Measurements from ENCODE around the gene ZNRF3.
"Not testable (repeated sequence)": the region's sequence is repeated elsewhere in the genome, so short reads cannot be mapped to it uniquely, and the experiment has no call there.

The ZNRF3 gene

GRCh38 chr22:28942333-28942732, 59.0 kb downstream of the ZNRF3 start:
- Histone ChIP-seq H3K36me3 (ENCODE audit: control insufficient read depth, insufficient read depth, low read length) (no peaks in the 10 kb centered on the region), H3K27ac (ENCODE audit: low read depth, low read length) (no peak overlapping the region), H3K4me3 (ENCODE audit: low read length) (no peak overlapping the region), H3K9ac (ENCODE audit: low read length) (no peak overlapping the region), H3K27me3 (ENCODE audit: control insufficient read depth, insufficient read depth, low read length) (no peaks in the 10 kb centered on the region), H3K4me1 (ENCODE audit: control insufficient read depth, insufficient read depth, low read length) (peaks cover 4% of the 10 kb centered on the region)

GRCh38 chr22:28942801-28943500, 59.6 kb downstream of the ZNRF3 start:
- no peak overlapping the region for H3K4me3 ChIP-seq (ENCODE audit: low read length)
- H3K36me3 ChIP-seq (ENCODE audit: control insufficient read depth, insufficient read depth, low read length) = no peaks in the 10 kb centered on the region
- H3K4me1 ChIP-seq (ENCODE audit: control insufficient read depth, insufficient read depth, low read length) = peaks cover 4% of the 10 kb centered on the region
- no peaks in the 10 kb centered on the region for H3K27me3 ChIP-seq (ENCODE audit: control insufficient read depth, insufficient read depth, low read length)
- no peak overlapping the region for H3K27ac ChIP-seq (ENCODE audit: low read depth, low read length)
- no peak overlapping the region for H3K9ac ChIP-seq (ENCODE audit: low read length)

GRCh38 chr22:28943501-28943879, 60.1 kb downstream of the ZNRF3 start:
- no peak overlapping the region for H3K9ac ChIP-seq (ENCODE audit: low read length)

DNA sequence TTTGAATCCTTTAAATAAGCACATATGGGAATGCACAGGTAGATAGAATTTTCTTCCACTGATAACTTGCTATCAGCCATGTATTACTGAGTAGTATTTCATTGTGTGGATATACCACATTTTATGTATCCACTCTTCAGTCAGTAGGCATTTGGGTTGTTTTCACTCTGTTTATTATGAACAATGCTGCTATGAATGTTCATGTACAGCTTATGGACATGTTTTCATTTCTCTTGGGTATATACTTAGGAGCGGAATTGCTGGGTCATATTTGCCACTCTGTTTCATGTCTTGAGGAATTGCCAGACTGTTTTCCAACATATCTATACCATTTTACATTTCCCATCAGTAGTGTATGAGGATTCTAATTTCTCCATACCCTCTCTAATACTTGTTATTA, 63.8 kb downstream of the ZNRF3 start:
- H3K27ac ChIP-seq (ENCODE audit: low read depth, low read length) = no peak overlapping the region
- H3K4me3 ChIP-seq (ENCODE audit: low read length) = no peak overlapping the region
- H3K4me1 ChIP-seq (ENCODE audit: control insufficient read depth, insufficient read depth, low read length) = peaks cover 5% of the 10 kb centered on the region
- no peaks in the 10 kb centered on the region for H3K36me3 ChIP-seq (ENCODE audit: control insufficient read depth, insufficient read depth, low read length)
- no peaks in the 10 kb centered on the region for H3K27me3 ChIP-seq (ENCODE audit: control insufficient read depth, insufficient read depth, low read length)
- H3K9ac ChIP-seq (ENCODE audit: low read length) = no peak overlapping the region

More at GRCh38 chr22:28943501-28943879, 60.1 kb downstream of the ZNRF3 start:
- Histone ChIP-seq H3K4me1 (ENCODE audit: control insufficient read depth, insufficient read depth, low read length) (peaks cover 4% of the 10 kb centered on the region), H3K4me3 (ENCODE audit: low read length) (no peak overlapping the region), H3K36me3 (ENCODE audit: control insufficient read depth, insufficient read depth, low read length) (no peaks in the 10 kb centered on the region), H3K27me3 (ENCODE audit: control insufficient read depth, insufficient read depth, low read length) (no peaks in the 10 kb centered on the region), H3K27ac (ENCODE audit: low read depth, low read length) (no peak overlapping the region)

GRCh38 chr22:28948424-28948823, 65.1 kb downstream of the ZNRF3 start:
- Histone ChIP-seq H3K9ac (ENCODE audit: low read length) (no peak overlapping the region), H3K4me1 (ENCODE audit: control insufficient read depth, insufficient read depth, low read length) (peaks cover 17% of the 10 kb centered on the region)

GRCh38 chr22:28948860-28949551, 65.6 kb downstream of the ZNRF3 start:
- H3K4me1 ChIP-seq (ENCODE audit: control insufficient read depth, insufficient read depth, low read length) = peaks cover 21% of the 10 kb centered on the region
- not testable (repeated sequence) for H3K9ac ChIP-seq (ENCODE audit: low read length); H3K27me3 ChIP-seq (ENCODE audit: control insufficient read depth, insufficient read depth, low read length); H3K36me3 ChIP-seq (ENCODE audit: control insufficient read depth, insufficient read depth, low read length); H3K27ac ChIP-seq (ENCODE audit: low read depth, low read length); H3K4me3 ChIP-seq (ENCODE audit: low read length)

More at GRCh38 chr22:28948424-28948823, 65.1 kb downstream of the ZNRF3 start:
- no peaks in the 10 kb centered on the region for H3K36me3 ChIP-seq (ENCODE audit: control insufficient read depth, insufficient read depth, low read length)
- H3K4me3 ChIP-seq (ENCODE audit: low read length) = no peak overlapping the region
- no peak overlapping the region for H3K27ac ChIP-seq (ENCODE audit: low read depth, low read length)
- H3K27me3 ChIP-seq (ENCODE audit: control insufficient read depth, insufficient read depth, low read length) = no peaks in the 10 kb centered on the region

GRCh38 chr22:28949788-28950187, 66.4 kb downstream of the ZNRF3 start:
- Histone ChIP-seq H3K36me3 (ENCODE audit: control insufficient read depth, insufficient read depth, low read length) (no peaks in the 10 kb centered on the region), H3K27me3 (ENCODE audit: control insufficient read depth, insufficient read depth, low read length) (no peaks in the 10 kb centered on the region), H3K9ac (ENCODE audit: low read length) (no peak overlapping the region), H3K4me3 (ENCODE audit: low read length) (no peak overlapping the region), H3K4me1 (ENCODE audit: control insufficient read depth, insufficient read depth, low read length) (peaks cover 21% of the 10 kb centered on the region), H3K27ac (ENCODE audit: low read depth, low read length) (no peak overlapping the region)

GRCh38 chr22:28950617-28951411, 67.4 kb downstream of the ZNRF3 start:
- no peak overlapping the region for H3K9ac ChIP-seq (ENCODE audit: low read length)
- peak overlapping the region; percentile 12 for H3K27ac ChIP-seq (ENCODE audit: low read depth, low read length)
- H3K4me3 ChIP-seq (ENCODE audit: low read length) = no peak overlapping the region
- H3K27me3 ChIP-seq (ENCODE audit: control insufficient read depth, insufficient read depth, low read length) = no peaks in the 10 kb centered on the region
- H3K4me1 ChIP-seq (ENCODE audit: control insufficient read depth, insufficient read depth, low read length) = peaks cover 21% of the 10 kb centered on the region
- H3K36me3 ChIP-seq (ENCODE audit: control insufficient read depth, insufficient read depth, low read length) = no peaks in the 10 kb centered on the region

DNA sequence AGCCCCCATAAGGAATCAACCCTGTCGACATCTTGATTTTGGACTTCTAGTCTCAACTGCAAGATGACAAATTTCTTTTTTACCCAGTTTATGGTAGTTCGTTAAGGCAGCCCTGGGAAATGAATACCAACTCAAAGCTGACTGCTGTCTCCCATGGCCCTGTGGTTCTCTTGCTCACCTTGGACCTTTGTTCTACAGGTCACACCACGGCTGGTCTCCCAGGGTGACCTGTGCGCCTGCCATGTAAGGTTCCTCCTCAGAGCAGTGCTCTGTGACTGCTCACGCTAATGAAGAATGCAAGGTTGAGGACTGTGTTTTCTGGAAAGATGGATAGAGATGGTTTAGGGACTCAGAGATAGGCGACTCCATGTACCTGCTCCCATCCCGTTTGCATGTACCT, 68.2 kb downstream of the ZNRF3 start:
- peaks cover 21% of the 10 kb centered on the region for H3K4me1 ChIP-seq (ENCODE audit: control insufficient read depth, insufficient read depth, low read length)
- H3K27ac ChIP-seq (ENCODE audit: low read depth, low read length) = peak overlapping the region; percentile 38
- H3K4me3 ChIP-seq (ENCODE audit: low read length) = no peak overlapping the region
- H3K27me3 ChIP-seq (ENCODE audit: control insufficient read depth, insufficient read depth, low read length) = no peaks in the 10 kb centered on the region
- H3K36me3 ChIP-seq (ENCODE audit: control insufficient read depth, insufficient read depth, low read length) = no peaks in the 10 kb centered on the region
- H3K9ac ChIP-seq (ENCODE audit: low read length) = no peak overlapping the region

DNA sequence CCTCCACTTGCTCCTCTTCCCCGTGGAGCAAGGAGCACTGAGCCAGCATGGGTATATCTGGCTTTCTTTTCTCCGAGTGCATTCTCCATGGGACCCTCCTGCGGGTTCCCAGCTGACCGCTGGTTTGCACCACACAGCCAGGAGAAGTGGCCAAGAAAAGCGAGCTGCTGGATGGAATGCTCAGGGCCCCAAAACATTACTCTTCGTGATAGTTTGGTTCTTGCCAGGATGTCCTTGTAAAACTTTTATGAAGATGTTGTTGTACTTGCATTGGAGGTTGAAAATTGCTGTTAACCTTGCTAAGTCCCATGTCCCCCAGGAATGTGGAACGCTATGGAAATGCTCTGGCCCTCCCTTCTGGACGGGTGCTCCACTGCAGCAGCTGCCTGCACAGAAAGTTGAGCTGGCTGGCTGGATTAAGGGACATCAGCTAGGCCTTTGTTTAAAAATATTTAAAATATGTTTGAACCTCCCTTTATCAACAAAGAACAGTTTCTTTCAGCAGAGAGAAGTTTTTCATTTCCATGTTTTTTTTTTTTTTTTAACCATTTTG, 68.7 kb downstream of the ZNRF3 start:
- Histone ChIP-seq H3K9ac (ENCODE audit: low read length) (no peak overlapping the region), H3K36me3 (ENCODE audit: control insufficient read depth, insufficient read depth, low read length) (no peaks in the 10 kb centered on the region), H3K4me1 (ENCODE audit: control insufficient read depth, insufficient read depth, low read length) (peaks cover 21% of the 10 kb centered on the region), H3K4me3 (ENCODE audit: low read length) (no peak overlapping the region), H3K27me3 (ENCODE audit: control insufficient read depth, insufficient read depth, low read length) (no peaks in the 10 kb centered on the region), H3K27ac (ENCODE audit: low read depth, low read length) (peak overlapping the region; percentile 38)

DNA sequence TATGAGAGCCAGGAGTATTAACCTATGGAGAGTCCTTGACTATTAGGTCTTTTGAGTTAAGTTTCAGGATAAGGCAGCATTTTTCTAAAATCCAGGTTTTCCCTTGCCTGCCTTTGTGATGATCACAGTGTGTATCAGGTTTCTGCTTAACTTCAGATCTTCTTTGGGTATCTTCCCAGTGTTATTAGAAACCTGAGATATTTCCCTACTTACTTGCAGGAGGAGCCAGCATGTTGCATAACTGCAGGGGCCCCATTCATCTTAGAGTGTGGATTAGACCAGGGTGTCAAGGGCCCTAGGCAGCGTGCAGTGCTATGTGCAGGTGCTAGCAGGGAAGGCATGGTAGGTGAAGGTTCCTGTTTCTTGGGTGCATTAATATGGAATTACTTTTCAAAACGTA, 69.5 kb downstream of the ZNRF3 start:
- H3K27ac ChIP-seq (ENCODE audit: low read depth, low read length) = peak overlapping the region; percentile 56
- H3K9ac ChIP-seq (ENCODE audit: low read length) = no peak overlapping the region
- H3K4me1 ChIP-seq (ENCODE audit: control insufficient read depth, insufficient read depth, low read length) = peaks cover 21% of the 10 kb centered on the region
- H3K27me3 ChIP-seq (ENCODE audit: control insufficient read depth, insufficient read depth, low read length) = no peaks in the 10 kb centered on the region
- H3K4me3 ChIP-seq (ENCODE audit: low read length) = no peak overlapping the region
- H3K36me3 ChIP-seq (ENCODE audit: control insufficient read depth, insufficient read depth, low read length) = no peaks in the 10 kb centered on the region

- H3K27ac ChIP-seq (ENCODE audit: low read depth, low read length) = peak overlapping the region; percentile 56
- no peaks in the 10 kb centered on the region for H3K36me3 ChIP-seq (ENCODE audit: control insufficient read depth, insufficient read depth, low read length)
- no peak overlapping the region for H3K4me3 ChIP-seq (ENCODE audit: low read length)
- H3K4me1 ChIP-seq (ENCODE audit: control insufficient read depth, insufficient read depth, low read length) = peaks cover 21% of the 10 kb centered on the region
- no peak overlapping the region for H3K9ac ChIP-seq (ENCODE audit: low read length)
- H3K27me3 ChIP-seq (ENCODE audit: control insufficient read depth, insufficient read depth, low read length) = no peaks in the 10 kb centered on the region
Observed at GRCh38 chr22:28953403-28953802, 70.0 kb downstream of the ZNRF3 start.
